Testis (tissue), 3 donors: Measurements from ENCODE around the gene TGFBR3. TPM values are rescaled to one million over a fixed set of nuclear protein-coding genes. Genes with fewer than 3 reads are reported as not detected.
A peak's percentile ranks its signal among the peaks of the same experiment; 100 is the strongest.
"Not testable (repeated sequence)": the region's sequence is repeated elsewhere in the genome, so short reads cannot be mapped to it uniquely, and the experiment has no call there.

Source experiments
- DNase-seq: peaks from one replicate; pipeline ENCODE4 v3.0.0-alpha.2; 2019
- H3K27ac ChIP-seq, 2 donors: fragments of 200-600 bp; sonication (generic); one replicate each; pipeline ENCODE4 v1.5.1; 2019
- H3K27me3 ChIP-seq: fragments of 200-600 bp; sonication (generic); one replicate; pipeline ENCODE4 v1.5.1; 2019
- H3K36me3 ChIP-seq: fragments of 200-600 bp; sonication (generic); one replicate; pipeline ENCODE4 v1.5.1; 2017; ENCODE audit warnings: low read depth; ENCODE audit errors: missing control alignments
- H3K4me1 ChIP-seq: fragments of 200-600 bp; sonication (generic); one replicate; pipeline ENCODE4 v1.5.1; 2019
- H3K4me3 ChIP-seq, 2 donors: fragments of 200-600 bp; sonication (generic); one replicate each; pipeline ENCODE4 v1.5.1; 2017 to 2019
- H3K9me3 ChIP-seq: fragments of 200-600 bp; sonication (generic); one replicate; pipeline ENCODE4 v1.5.1; 2017
- CTCF ChIP-seq, 3 experiments: fragments of 450-650 bp in 2 of 3; fragments of 200-600 bp in 1 of 3; sonication (generic) in 1 of 3; IDR thresholded peaks; one replicate each; pipeline ENCODE4 v1.5.1; 2016 to 2019; ENCODE audit warnings: antibody characterized with exemption in 3 of 3, mild to moderate bottlenecking in 2 of 3, moderate library complexity in 1 of 3
- POLR2A ChIP-seq: fragments of 450-650 bp; IDR thresholded peaks from one replicate; pipeline ENCODE4 v1.6.1; 2017; ENCODE audit warnings: antibody characterized with exemption, mild to moderate bottlenecking, moderate library complexity
- WGBS, 2 donors: methylation state at CpG; one replicate each; pipeline ENCODE4 v1.1.5; 2018; 5-methylcytosine and 5-hydroxymethylcytosine counted together
- intact Hi-C: fragments of 100-400 bp; cut with DNase I; formaldehyde crosslinking; loops from one replicate; pipeline ENCODE4 v1.15.1; 2023; ENCODE audit warnings: low total_unique reads
- polyA plus RNA-seq: library from polyadenylated mRNA; stranded (reverse); fragments of 350-450 nt; fragmentation: Illumina TruSeq; extraction: RNeasy Lipid Tissue Mini Kit (QIAGEN cat#74804); gene quantifications from one replicate; pipeline ENCODE4 v1.2.3, GENCODE V29; 2014; ENCODE audit warnings: low read depth, low replicate concordance; ENCODE audit not compliant: insufficient read depth
- total RNA-seq, 2 donors: library from RNA; depleted of rRNA; stranded (reverse); fragments of >200 nt; gene quantifications; one replicate each; pipeline ENCODE4 v1.2.3, GENCODE V29; 2016

The TGFBR3 gene
- total and polyA plus RNA-seq, 3 donors from 2014 or later = 24.0 to 37.2 (median 34.7) TPM

DNA sequence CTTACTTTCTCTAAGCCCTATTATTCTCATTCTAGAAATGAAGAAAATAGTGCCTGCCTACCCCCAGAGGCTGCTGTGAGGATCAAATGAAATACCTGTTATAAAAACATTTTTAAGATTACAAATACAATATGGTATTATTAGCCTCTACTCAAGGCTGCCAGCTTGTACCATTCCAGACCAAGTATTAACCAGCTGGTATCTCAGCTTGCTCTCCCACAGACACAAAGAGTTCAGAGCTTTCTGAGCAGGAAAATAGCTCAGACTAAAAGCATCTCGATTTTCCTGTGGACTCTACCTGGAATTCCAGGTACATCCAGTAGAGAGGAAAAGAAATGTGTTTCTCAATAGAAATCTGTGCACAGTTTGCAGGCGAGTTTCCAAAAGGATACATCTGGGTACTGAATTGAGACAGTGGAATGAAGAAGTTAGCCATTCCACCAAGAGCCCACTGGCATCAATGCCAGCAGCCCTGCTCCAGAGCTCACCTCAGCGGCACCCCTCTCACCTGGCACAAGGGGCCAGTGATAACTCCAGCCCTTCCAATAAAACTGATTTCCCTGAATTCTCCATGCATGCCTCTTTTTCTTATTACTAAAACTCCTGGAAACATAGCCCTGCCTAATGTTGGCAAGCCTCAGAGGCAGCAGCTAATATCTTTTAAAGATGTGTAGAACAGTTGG lies 31.0 kb downstream of the TGFBR3 start:
- Histone ChIP-seq H3K27ac (no peak overlapping the region), H3K4me3 (no peak overlapping the region), H3K36me3 (no peaks in the 10 kb centered on the region), H3K9me3 (no peaks in the 10 kb centered on the region), H3K27me3 (no peaks in the 10 kb centered on the region), H3K4me1 (peaks cover 6% of the 10 kb centered on the region)
- TF ChIP-seq CTCF (IDR thresholded peaks at IDR 0.05) (no peak), POLR2A (no peak)
- intact Hi-C loops = no loop called here
- DNase-seq = no peak
- WGBS, 2 donors = 43 to 50% methylated on average over 3 of the region's 3 CpGs

- Histone ChIP-seq H3K36me3 (no peaks in the 10 kb centered on the region), H3K4me3 (no peak overlapping the region), H3K27ac (no peak overlapping the region), H3K4me1 (peaks cover 6% of the 10 kb centered on the region), H3K27me3 (no peaks in the 10 kb centered on the region), H3K9me3 (no peaks in the 10 kb centered on the region)
- intact Hi-C loops = no loop called here
- WGBS, 2 donors = 92 to 96% methylated on average over 7 of the region's 7 CpGs
- no peak for DNase-seq
- TF ChIP-seq CTCF (IDR thresholded peaks at IDR 0.05) = no peak
- TF ChIP-seq POLR2A = no peak
Observed at GRCh38 chr1:91853397-91853796, 32.6 kb downstream of the TGFBR3 start.

- H3K27me3 ChIP-seq, DNase-seq, H3K9me3 ChIP-seq, H3K4me3 ChIP-seq, H3K4me1 ChIP-seq, intact Hi-C loops, H3K36me3 ChIP-seq: not testable (repeated sequence)
- WGBS, 2 donors = 80 to 91% methylated on average over 5 of the region's 5 CpGs
- peak overlapping the region; percentile 77 to 79 for H3K27ac ChIP-seq
Observed at GRCh38 chr1:91852011-91852410, 33.9 kb downstream of the TGFBR3 start.

GRCh38 chr1:91851130-91852010 lies 34.6 kb downstream of the TGFBR3 start:
- no peaks in the 10 kb centered on the region for H3K9me3 ChIP-seq
- intact Hi-C loops = no loop called here
- 39 to 43% methylated on average over 13 of the region's 13 CpGs for WGBS, 2 donors
- no peak for TF ChIP-seq POLR2A
- no peak for TF ChIP-seq CTCF (IDR thresholded peaks at IDR 0.05)
- DNase-seq = peak; percentile 93
- H3K36me3 ChIP-seq = no peaks in the 10 kb centered on the region
- peak overlapping the region; percentile 77 to 79 for H3K27ac ChIP-seq
- peaks cover 12% of the 10 kb centered on the region for H3K4me1 ChIP-seq
- H3K27me3 ChIP-seq = no peaks in the 10 kb centered on the region
- H3K4me3 ChIP-seq = no peak overlapping the region

DNA sequence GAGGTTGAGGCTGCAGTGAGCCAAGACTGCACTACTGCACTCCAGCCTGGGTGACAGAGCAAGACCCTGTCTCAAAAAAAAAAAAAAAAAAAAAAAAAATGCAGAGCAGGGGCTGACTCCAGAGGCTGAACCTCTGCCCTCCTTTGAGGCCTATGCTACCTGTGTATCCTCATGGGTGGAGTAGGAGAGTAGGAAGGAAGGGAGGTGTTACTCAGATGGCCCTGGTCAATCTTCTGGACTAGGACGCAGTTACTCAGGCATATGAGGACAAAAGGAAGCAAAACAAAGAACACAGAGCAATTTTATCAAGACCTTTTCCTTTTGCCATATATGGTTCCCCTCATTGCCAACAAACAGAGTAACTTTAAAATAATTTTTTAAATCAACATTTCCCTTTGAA lies 35.2 kb downstream of the TGFBR3 start:
- peaks cover 18% of the 10 kb centered on the region for H3K4me1 ChIP-seq
- intact Hi-C loops = no loop called here
- TF ChIP-seq CTCF (IDR thresholded peaks at IDR 0.05) (no peak), POLR2A (no peak)

More for the DNA sequence above, 35.2 kb downstream of the TGFBR3 start:
- Histone ChIP-seq H3K36me3 (no peaks in the 10 kb centered on the region), H3K27me3 (no peaks in the 10 kb centered on the region), H3K9me3 (no peaks in the 10 kb centered on the region), H3K4me3 (no peak overlapping the region), H3K27ac (peak overlapping the region; percentile 77 to 79)
- 55 to 57% methylated on average over 1 of the region's 1 CpG for WGBS, 2 donors
- DNase-seq = no peak
